ENCODE results near the gene GPR156.

GRCh38 chr3:120148187-120148949 lies 136.7 kb downstream of the GPR156 start:
- TF ChIP-seq CTCF (optimal IDR thresholded peaks at IDR 0.05 in 1 of 3, IDR thresholded peaks at IDR 0.05 in 1 of 3, conservative IDR thresholded peaks at IDR 0.05 in 1 of 3; ENCODE audit: extremely low read depth in 1 of 3, insufficient read depth in 2 of 3, low read length in 3 of 3): no peak
- no peak for TF ChIP-seq EZH2 (IDR thresholded peaks at IDR 0.05; ENCODE audit: low read length)

Data from keratinocyte (primary cell).